Mesenchymal stem cell (in vitro differentiated cells and primary cell): ENCODE results near the gene ZNF552.
A peak's percentile ranks its signal among the peaks of the same experiment; 100 is the strongest.
"Not testable (repeated sequence)": the region's sequence is repeated elsewhere in the genome, so short reads cannot be mapped to it uniquely, and the experiment has no call there.

ENCODE experiments used
- DNase-seq: peaks from one replicate; pipeline ENCODE4 v3.0.0-alpha.2; 2013
- H2AFZ ChIP-seq: one replicate; pipeline ENCODE4 v1.6.1; 2013; ENCODE audit warnings: low read depth, mild to moderate bottlenecking, control low read depth, inconsistent platforms, low read length, moderate library complexity
- H2AK5ac ChIP-seq: 2 replicates; pipeline ENCODE4 v1.6.1; 2013; ENCODE audit warnings: low read length, moderate library complexity, mild to moderate bottlenecking, inconsistent platforms; ENCODE audit not compliant: severe bottlenecking
- H2BK120ac ChIP-seq: one replicate; pipeline ENCODE4 v1.6.1; 2013; ENCODE audit warnings: low read depth, mild to moderate bottlenecking, inconsistent platforms, low read length, moderate library complexity
- H2BK12ac ChIP-seq, 2 experiments: one replicate each; pipeline ENCODE4 v1.6.1; 2013; ENCODE audit warnings: inconsistent platforms in 2 of 2, low read length in 2 of 2, mild to moderate bottlenecking in 2 of 2, moderate library complexity in 2 of 2, control low read depth in 1 of 2
- H2BK15ac ChIP-seq: one replicate; pipeline ENCODE4 v1.6.1; 2013; ENCODE audit warnings: mild to moderate bottlenecking, low read depth, inconsistent platforms; ENCODE audit not compliant: poor library complexity, severe bottlenecking
- H2BK5ac ChIP-seq: 2 replicates; pipeline ENCODE4 v1.6.1; 2013; ENCODE audit warnings: low read depth, mild to moderate bottlenecking, low read length, control low read depth, inconsistent platforms; ENCODE audit not compliant: poor library complexity, severe bottlenecking
- H3K14ac ChIP-seq, 2 experiments: one replicate each; pipeline ENCODE4 v1.6.1; 2013; ENCODE audit warnings: inconsistent platforms in 2 of 2, low read length in 2 of 2, control low read depth in 1 of 2, mild to moderate bottlenecking in 1 of 2, moderate library complexity in 1 of 2
- H3K18ac ChIP-seq, 2 experiments: one replicate each; pipeline ENCODE4 v1.6.1; 2013; ENCODE audit warnings: inconsistent platforms in 2 of 2, low read length in 2 of 2, control low read depth in 1 of 2, low read depth in 1 of 2, mild to moderate bottlenecking in 1 of 2
- H3K23ac ChIP-seq, 2 experiments: one replicate each; pipeline ENCODE4 v1.6.1; 2013; ENCODE audit warnings: inconsistent platforms in 2 of 2, low read length in 2 of 2, mild to moderate bottlenecking in 2 of 2, moderate library complexity in 2 of 2, control low read depth in 1 of 2
- H3K27ac ChIP-seq: 2 replicates; pipeline ENCODE4 v1.5.1; 2013; ENCODE audit warnings: mild to moderate bottlenecking, moderate library complexity, low read length, control low read depth, inconsistent platforms; ENCODE audit not compliant: poor library complexity, severe bottlenecking
- H3K27me3 ChIP-seq, 2 experiments: 2 replicates each; pipeline versions ENCODE4 v1.6.1 to v1.7.0; 2013; ENCODE audit warnings: low read length in 2 of 2, mild to moderate bottlenecking in 2 of 2, moderate library complexity in 2 of 2, control low read depth in 1 of 2, inconsistent platforms in 1 of 2; ENCODE audit not compliant: control insufficient read depth in 1 of 2, insufficient read depth in 1 of 2
- H3K36me3 ChIP-seq, 2 experiments: 2 replicates each; pipeline versions ENCODE4 v1.6.1 to v1.7.0; 2013; ENCODE audit warnings: low read length in 2 of 2, control low read depth in 1 of 2, inconsistent platforms in 1 of 2, low read depth in 1 of 2, mild to moderate bottlenecking in 1 of 2; ENCODE audit not compliant: insufficient read depth in 2 of 2, control insufficient read depth in 1 of 2
- H3K4ac ChIP-seq, 2 experiments: one replicate each; pipeline ENCODE4 v1.6.1; 2013; ENCODE audit warnings: inconsistent platforms in 2 of 2, low read length in 2 of 2, mild to moderate bottlenecking in 2 of 2, moderate library complexity in 2 of 2, control low read depth in 1 of 2, low read depth in 1 of 2
- H3K4me1 ChIP-seq: 2 replicates; pipeline ENCODE4 v1.6.1; 2013; ENCODE audit warnings: low read depth, low read length, control low read depth; ENCODE audit not compliant: control insufficient read depth, insufficient read depth
- H3K4me2 ChIP-seq: 2 replicates; pipeline ENCODE4 v1.6.1; 2013; ENCODE audit warnings: low read length, mild to moderate bottlenecking, inconsistent platforms; ENCODE audit not compliant: poor library complexity, severe bottlenecking
- H3K4me3 ChIP-seq, 2 experiments: 2 replicates each; pipeline versions ENCODE4 v1.5.1 to v1.7.0; 2013; ENCODE audit warnings: low read length in 2 of 2, mild to moderate bottlenecking in 2 of 2, control low read depth in 1 of 2, low read depth in 1 of 2; ENCODE audit not compliant: insufficient read depth in 1 of 2
- H3K79me1 ChIP-seq: replicated peaks from 2 replicates; pipeline ENCODE4 v1.6.1; 2013; ENCODE audit warnings: mild to moderate bottlenecking, control low read depth, low read length, inconsistent platforms; ENCODE audit not compliant: poor library complexity, severe bottlenecking
- H3K9ac ChIP-seq: 2 replicates; pipeline ENCODE4 v1.7.0; 2013; ENCODE audit warnings: mild to moderate bottlenecking, low read length, moderate library complexity
- H3K9me3 ChIP-seq: 2 replicates; pipeline ENCODE4 v1.7.0; 2013; ENCODE audit warnings: mild to moderate bottlenecking, low read length; ENCODE audit not compliant: control insufficient read depth
- H4K8ac ChIP-seq: one replicate; pipeline ENCODE4 v1.6.1; 2013; ENCODE audit warnings: inconsistent platforms, mild to moderate bottlenecking, low read length, moderate library complexity
- H4K91ac ChIP-seq: one replicate; pipeline ENCODE4 v1.6.1; 2013; ENCODE audit warnings: mild to moderate bottlenecking, low read length, inconsistent platforms
- WGBS: methylation state at CpG from one replicate; pipeline ENCODE4 v1.1.7; 2013; ENCODE audit warnings: mixed read lengths; 5-methylcytosine and 5-hydroxymethylcytosine counted together

The ZNF552 gene

GRCh38 chr19:57821501-57821900 is 6.8 kb upstream of the ZNF552 start:
- Histone ChIP-seq H3K36me3 (peaks cover 7 to 18% of the 10 kb centered on the region in 2 experiments), H3K4me1 (peaks cover 11% of the 10 kb centered on the region), H3K79me1 (peaks cover 11% of the 10 kb centered on the region)
- H2AFZ ChIP-seq, H2BK120ac ChIP-seq, H3K27me3 ChIP-seq, H4K8ac ChIP-seq, H2BK12ac ChIP-seq, H4K91ac ChIP-seq, H3K27ac ChIP-seq, H3K4me2 ChIP-seq, H3K9ac ChIP-seq, H3K18ac ChIP-seq, H2AK5ac ChIP-seq, H3K14ac ChIP-seq, H3K9me3 ChIP-seq, H3K4me3 ChIP-seq, H2BK15ac ChIP-seq, H3K4ac ChIP-seq, H2BK5ac ChIP-seq, DNase-seq, H3K23ac ChIP-seq: not testable (repeated sequence)
- WGBS, result 100% methylated on average over 2 of the region's 3 CpGs

- not testable (repeated sequence) for H3K14ac ChIP-seq, H4K8ac ChIP-seq, H3K27me3 ChIP-seq, H2AK5ac ChIP-seq, H2BK12ac ChIP-seq, DNase-seq, H2BK120ac ChIP-seq, H3K9me3 ChIP-seq, H3K27ac ChIP-seq, H2AFZ ChIP-seq, H2BK5ac ChIP-seq, H3K4ac ChIP-seq, H2BK15ac ChIP-seq, H3K18ac ChIP-seq, H3K4me1 ChIP-seq, H3K79me1 ChIP-seq, H4K91ac ChIP-seq, H3K4me2 ChIP-seq, H3K23ac ChIP-seq
- Histone ChIP-seq H3K4me3 (peak overlapping the region in 1 of 2 experiments; percentile 98), H3K9ac (peak overlapping the region; percentile 98), H3K36me3 (peaks cover 3 to 15% of the 10 kb centered on the region in 2 experiments)
- 100% methylated on average over 1 of the region's 3 CpGs for WGBS
These were observed 6.4 kb upstream of the ZNF552 start for GRCh38 chr19:57821095-57821494.

DNA sequence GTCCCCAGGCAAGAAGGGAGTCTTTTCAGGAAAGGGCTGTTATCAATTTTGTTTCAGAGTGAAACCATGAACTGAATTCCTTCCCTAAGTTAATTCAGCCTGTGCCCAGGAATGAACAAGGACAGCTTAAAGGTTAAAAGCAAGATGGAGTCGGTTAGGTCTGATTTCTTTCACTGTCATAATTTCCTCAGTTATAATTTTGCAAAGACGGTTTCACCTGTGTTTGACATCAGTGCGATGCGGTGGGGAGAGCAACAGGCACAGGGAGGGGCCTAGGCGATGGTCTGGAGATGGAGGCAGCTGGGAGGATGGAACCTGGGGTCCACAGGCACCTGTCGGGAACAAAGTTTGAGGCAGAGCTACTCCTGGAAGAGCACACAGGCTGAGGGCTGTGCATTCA is 5.9 kb upstream of the ZNF552 start:
- Histone ChIP-seq H3K4ac (peak overlapping the region in 1 of 2 experiments; percentile 51), H3K9ac (peak overlapping the region; percentile 98), H3K14ac (no peak overlapping the region), H3K4me1 (peaks cover 8% of the 10 kb centered on the region), H3K23ac (no peak overlapping the region), H3K4me3 (peak overlapping the region in 1 of 2 experiments; percentile 98), H2AK5ac (no peak overlapping the region), H2AFZ (no peak overlapping the region), H4K91ac (no peak overlapping the region), H3K9me3 (no peaks in the 10 kb centered on the region), H2BK12ac (no peak overlapping the region), H3K27ac (no peak overlapping the region), H3K79me1 (peaks cover 11% of the 10 kb centered on the region), H3K4me2 (peak overlapping the region; percentile 88), H3K18ac (no peak overlapping the region), H3K36me3 (peaks cover 5 to 13% of the 10 kb centered on the region in 2 experiments), H2BK5ac (no peak overlapping the region), H2BK15ac (no peak overlapping the region), H2BK120ac (no peak overlapping the region), H4K8ac (no peak overlapping the region), H3K27me3 (no peaks in the 10 kb centered on the region)
- no peak for DNase-seq
- 95% methylated on average over 6 of the region's 6 CpGs for WGBS

DNA sequence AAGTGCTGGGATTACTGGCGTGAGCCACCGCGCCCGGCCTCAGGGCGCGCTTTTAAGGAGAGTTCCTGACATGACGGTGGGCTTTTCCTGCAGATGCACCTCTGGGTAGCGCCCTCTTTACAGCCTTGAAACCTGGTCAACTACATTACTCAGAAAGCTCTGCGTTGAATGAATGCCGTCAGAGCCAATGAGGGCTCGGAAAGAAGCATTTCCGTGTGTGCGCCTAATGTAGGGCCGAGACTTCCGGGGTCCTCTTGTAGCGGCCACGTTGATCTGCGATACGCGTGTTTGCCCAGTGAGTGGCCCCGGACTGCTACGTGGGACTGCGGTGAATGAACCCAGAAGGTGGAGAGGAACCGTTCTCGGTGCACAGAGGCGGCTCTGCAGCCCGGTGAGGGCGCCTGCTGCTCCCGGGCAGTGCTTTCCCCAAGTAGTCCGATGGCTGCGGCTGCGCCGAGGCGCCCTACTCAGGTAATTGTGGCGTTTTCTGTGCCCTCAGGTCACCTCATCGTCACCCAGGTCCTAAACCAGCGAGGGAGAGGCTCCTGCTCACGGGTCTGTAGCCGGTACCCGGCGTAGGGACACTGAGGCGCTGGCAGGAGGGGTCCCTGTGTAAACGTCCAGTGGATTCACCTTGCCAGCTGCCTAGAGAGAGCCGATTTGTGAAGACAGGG is 4.9 kb upstream of the ZNF552 start:
- H3K4me3 ChIP-seq, result peak overlapping the region; percentile 82 to 98
- H2BK5ac ChIP-seq, result no peak overlapping the region
- no peaks in the 10 kb centered on the region for H3K9me3 ChIP-seq
- H3K79me1 ChIP-seq, result peaks cover 14% of the 10 kb centered on the region
- no peak overlapping the region for H2BK120ac ChIP-seq
- peak overlapping the region; percentile 94 for H2BK15ac ChIP-seq
- H3K18ac ChIP-seq, result peak overlapping the region; percentile 55 to 87
- H2AFZ ChIP-seq, result peak overlapping the region; percentile 33
- H3K23ac ChIP-seq, result no peak overlapping the region
- peak overlapping the region; percentile 71 for H4K8ac ChIP-seq
- peak overlapping the region; percentile 88 for H3K4me2 ChIP-seq
- peak overlapping the region in 1 of 2 experiments; percentile 19 for H3K14ac ChIP-seq
- peak overlapping the region; percentile 74 for H3K27ac ChIP-seq
- WGBS, result under 1% methylated on average over 44 of the region's 44 CpGs
- H2BK12ac ChIP-seq, result no peak overlapping the region
- peaks cover 7% of the 10 kb centered on the region for H3K4me1 ChIP-seq
- H3K27me3 ChIP-seq, result no peaks in the 10 kb centered on the region
- DNase-seq, result peak; percentile 96
- H3K9ac ChIP-seq, result peak overlapping the region; percentile 98
- peaks cover 6 to 13% of the 10 kb centered on the region in 2 experiments for H3K36me3 ChIP-seq
- no peak overlapping the region for H2AK5ac ChIP-seq
- H4K91ac ChIP-seq, result peak overlapping the region; percentile 81
- peak overlapping the region; percentile 62 to 73 for H3K4ac ChIP-seq
